NCI-H2196 (cell line): ENCODE results near the gene ZNF536.

Experiments
- DNase-seq: peaks from one replicate; lab custom pipeline; 2025; ENCODE audit not compliant: unreplicated experiment; lab: John Stamatoyannopoulos, UW

The ZNF536 gene

GRCh38 chr19:30593975-30594745 lies 222.0 kb downstream of the ZNF536 start:
- no peak for DNase-seq

- DNase-seq = no peak
These were observed 224.1 kb downstream of the ZNF536 start for GRCh38 chr19:30596268-30596667.

GRCh38 chr19:30596813-30597399 lies 224.7 kb downstream of the ZNF536 start:
- DNase-seq = no peak

GRCh38 chr19:30598688-30599087 lies 226.5 kb downstream of the ZNF536 start:
- DNase-seq = no peak

- no peak for DNase-seq
These were observed 230.6 kb downstream of the ZNF536 start for GRCh38 chr19:30602661-30603350.

GRCh38 chr19:30604657-30605056 lies 232.5 kb downstream of the ZNF536 start:
- no peak for DNase-seq

- DNase-seq = no peak
These were observed 233.1 kb downstream of the ZNF536 start for GRCh38 chr19:30605333-30605732.

- no peak for DNase-seq
These were observed 234.2 kb downstream of the ZNF536 start for GRCh38 chr19:30606114-30607050.
